RCC 7860 (cell line): Measurements from ENCODE around the gene EGFR.
"Not testable (repeated sequence)": the region's sequence is repeated elsewhere in the genome, so short reads cannot be mapped to it uniquely, and the experiment has no call there.

Experiments
- DNase-seq: peaks from one replicate; pipeline ENCODE4 v3.0.0-alpha.2; 2015; ENCODE audit warnings: low spot score
- FAIRE-seq: peaks from 2 replicates; lab custom pipeline; 2012; peaks lifted over from hg19 to GRCh38; lab: Jason Lieb, UNC

EGFR gene

GRCh38 chr7:55160539-55160938 is 141.7 kb downstream of the EGFR start:
- DNase-seq (no peak), FAIRE-seq (no peak)

GRCh38 chr7:55161154-55161687 is 142.4 kb downstream of the EGFR start:
- FAIRE-seq (no peak), DNase-seq (no peak)

GRCh38 chr7:55162476-55162875 is 143.7 kb downstream of the EGFR start:
- FAIRE-seq (no peak), DNase-seq (no peak)

DNA sequence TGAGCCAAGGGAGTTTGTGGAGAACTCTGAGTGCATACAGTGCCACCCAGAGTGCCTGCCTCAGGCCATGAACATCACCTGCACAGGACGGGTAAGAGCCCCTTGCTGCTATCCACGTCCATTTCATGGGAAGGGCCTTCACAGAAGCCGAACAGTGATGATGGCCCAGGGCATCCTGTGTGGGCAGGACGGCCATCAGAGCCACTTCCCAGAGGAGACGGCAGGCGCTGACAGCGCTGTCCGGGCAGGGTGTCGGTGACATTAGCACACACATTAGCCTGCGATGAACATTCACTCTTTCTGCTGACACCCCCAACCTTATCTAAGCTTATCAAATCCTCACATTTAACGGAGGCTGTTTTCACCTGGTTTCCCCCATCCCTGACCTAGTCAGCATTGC is 144.9 kb downstream of the EGFR start:
- DNase-seq, result no peak
- FAIRE-seq, result no peak

- no peak for DNase-seq
- FAIRE-seq, result no peak
Measured at GRCh38 chr7:55164527-55164926, 145.7 kb downstream of the EGFR start.

DNA sequence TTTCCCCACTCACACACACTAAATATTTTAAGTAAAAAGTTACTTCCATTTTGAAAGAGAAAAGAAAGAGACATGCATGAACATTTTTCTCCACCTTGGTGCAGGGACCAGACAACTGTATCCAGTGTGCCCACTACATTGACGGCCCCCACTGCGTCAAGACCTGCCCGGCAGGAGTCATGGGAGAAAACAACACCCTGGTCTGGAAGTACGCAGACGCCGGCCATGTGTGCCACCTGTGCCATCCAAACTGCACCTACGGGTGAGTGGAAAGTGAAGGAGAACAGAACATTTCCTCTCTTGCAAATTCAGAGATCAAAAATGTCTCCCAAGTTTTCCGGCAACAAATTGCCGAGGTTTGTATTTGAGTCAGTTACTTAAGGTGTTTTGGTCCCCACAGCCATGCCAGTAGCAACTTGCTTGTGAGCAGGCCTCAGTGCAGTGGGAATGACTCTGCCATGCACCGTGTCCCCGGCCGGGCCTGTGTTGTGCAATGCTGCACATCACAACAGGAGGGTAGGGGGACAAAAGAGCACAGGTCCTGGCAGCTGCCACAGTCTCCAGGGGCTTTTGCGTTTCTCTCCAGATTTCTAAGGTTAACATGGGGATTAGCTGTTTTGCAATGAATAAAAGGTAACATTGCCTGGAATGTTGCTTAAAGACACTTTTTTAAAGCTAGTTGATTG is 146.5 kb downstream of the EGFR start:
- no peak for FAIRE-seq
- no peak for DNase-seq

DNA sequence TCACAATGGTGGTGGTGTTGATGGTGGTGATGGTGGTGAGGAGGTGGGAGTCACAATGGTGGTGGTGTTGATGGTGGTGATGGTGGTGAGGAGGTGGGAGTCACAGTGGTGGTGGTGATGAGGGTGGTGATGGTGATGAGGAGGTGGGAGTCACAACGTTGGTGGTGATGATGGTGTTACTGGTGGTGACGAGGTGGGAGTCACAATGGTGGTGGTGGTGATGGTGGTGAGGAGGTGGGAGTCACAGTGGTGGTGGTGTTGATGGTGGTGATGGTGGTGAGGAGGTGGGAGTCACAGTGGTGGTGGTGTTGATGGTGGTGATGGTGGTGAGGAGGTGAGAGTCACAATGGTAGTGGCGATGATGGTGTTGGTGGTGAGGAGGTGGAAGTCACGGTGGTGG is 148.5 kb downstream of the EGFR start:
- FAIRE-seq, DNase-seq: not testable (repeated sequence)

- FAIRE-seq (no peak), DNase-seq (no peak)
Measured at GRCh38 chr7:55170335-55171069, 151.7 kb downstream of the EGFR start.

DNA sequence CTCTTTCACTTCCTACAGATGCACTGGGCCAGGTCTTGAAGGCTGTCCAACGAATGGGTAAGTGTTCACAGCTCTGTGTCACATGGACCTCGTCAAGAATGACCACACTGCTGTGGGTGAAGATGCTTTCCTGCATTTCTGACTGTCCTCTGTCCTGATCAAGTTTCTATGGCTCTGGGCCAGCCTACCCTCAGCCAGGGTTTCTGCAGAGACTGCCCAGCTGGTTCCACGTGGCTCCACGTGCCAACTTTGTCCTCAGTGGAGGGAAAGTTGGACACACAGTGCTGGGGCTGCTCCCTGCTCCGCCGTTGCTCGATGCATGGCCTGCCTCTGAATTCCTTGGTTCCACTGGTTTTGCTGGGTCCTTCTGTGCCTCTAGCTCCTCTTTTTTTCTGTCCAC is 152.3 kb downstream of the EGFR start:
- DNase-seq (no peak), FAIRE-seq (no peak)

- DNase-seq, result no peak
- FAIRE-seq, result no peak
Measured at GRCh38 chr7:55172161-55172560, 153.3 kb downstream of the EGFR start.

DNA sequence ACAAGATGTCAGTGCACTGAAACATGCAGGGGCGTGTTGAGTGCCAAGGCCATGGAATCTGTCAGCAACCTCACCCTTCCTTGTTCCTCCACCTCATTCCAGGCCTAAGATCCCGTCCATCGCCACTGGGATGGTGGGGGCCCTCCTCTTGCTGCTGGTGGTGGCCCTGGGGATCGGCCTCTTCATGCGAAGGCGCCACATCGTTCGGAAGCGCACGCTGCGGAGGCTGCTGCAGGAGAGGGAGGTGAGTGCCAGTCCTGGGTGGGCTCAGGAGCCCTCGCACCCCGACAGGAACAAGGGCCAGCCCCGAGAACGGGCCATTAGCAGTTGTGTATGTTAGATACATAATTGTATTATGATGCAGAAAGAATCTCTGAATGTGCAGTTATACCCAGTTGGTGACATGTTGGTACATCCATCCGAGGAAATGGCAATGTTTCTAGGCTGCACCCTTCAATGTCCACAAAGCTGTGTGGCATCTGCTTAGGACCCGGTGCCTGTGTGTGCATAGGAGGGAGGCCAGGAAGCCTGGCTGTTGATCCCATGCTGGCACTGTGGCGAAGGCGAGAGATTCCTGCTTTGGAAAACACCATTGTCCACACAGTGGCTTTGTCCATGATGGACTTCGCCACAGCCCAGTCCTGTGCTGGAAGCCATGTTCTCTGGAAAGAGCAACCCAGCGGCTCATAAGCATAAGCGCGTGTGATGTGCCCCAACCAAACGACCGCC is 154.2 kb downstream of the EGFR start:
- no peak for FAIRE-seq
- DNase-seq, result no peak

DNA sequence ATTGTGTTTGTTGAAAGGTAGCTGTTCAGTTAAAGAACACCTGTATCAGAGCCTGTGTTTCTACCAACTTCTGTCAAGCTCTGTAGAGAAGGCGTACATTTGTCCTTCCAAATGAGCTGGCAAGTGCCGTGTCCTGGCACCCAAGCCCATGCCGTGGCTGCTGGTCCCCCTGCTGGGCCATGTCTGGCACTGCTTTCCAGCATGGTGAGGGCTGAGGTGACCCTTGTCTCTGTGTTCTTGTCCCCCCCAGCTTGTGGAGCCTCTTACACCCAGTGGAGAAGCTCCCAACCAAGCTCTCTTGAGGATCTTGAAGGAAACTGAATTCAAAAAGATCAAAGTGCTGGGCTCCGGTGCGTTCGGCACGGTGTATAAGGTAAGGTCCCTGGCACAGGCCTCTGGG is 154.9 kb downstream of the EGFR start:
- DNase-seq (no peak), FAIRE-seq (no peak)

DNA sequence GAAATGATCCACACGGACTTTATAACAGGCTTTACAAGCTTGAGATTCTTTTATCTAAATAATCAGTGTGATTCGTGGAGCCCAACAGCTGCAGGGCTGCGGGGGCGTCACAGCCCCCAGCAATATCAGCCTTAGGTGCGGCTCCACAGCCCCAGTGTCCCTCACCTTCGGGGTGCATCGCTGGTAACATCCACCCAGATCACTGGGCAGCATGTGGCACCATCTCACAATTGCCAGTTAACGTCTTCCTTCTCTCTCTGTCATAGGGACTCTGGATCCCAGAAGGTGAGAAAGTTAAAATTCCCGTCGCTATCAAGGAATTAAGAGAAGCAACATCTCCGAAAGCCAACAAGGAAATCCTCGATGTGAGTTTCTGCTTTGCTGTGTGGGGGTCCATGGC is 155.6 kb downstream of the EGFR start:
- DNase-seq (no peak), FAIRE-seq (no peak)

DNA sequence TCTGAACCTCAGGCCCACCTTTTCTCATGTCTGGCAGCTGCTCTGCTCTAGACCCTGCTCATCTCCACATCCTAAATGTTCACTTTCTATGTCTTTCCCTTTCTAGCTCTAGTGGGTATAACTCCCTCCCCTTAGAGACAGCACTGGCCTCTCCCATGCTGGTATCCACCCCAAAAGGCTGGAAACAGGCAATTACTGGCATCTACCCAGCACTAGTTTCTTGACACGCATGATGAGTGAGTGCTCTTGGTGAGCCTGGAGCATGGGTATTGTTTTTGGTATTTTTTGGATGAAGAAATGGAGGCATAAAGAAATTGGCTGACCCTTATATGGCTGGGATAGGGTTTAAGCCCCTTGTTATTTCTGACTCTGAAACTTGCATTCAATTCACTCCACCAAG is 156.0 kb downstream of the EGFR start:
- FAIRE-seq (no peak), DNase-seq (no peak)

GRCh38 chr7:55177068-55177530 is 158.3 kb downstream of the EGFR start:
- FAIRE-seq, result peak; percentile 96
- peak; percentile 89 for DNase-seq

GRCh38 chr7:55177589-55178261 is 158.9 kb downstream of the EGFR start:
- DNase-seq, result no peak
- no peak for FAIRE-seq

GRCh38 chr7:55178292-55178862 is 159.6 kb downstream of the EGFR start:
- DNase-seq, result no peak
- no peak for FAIRE-seq

DNA sequence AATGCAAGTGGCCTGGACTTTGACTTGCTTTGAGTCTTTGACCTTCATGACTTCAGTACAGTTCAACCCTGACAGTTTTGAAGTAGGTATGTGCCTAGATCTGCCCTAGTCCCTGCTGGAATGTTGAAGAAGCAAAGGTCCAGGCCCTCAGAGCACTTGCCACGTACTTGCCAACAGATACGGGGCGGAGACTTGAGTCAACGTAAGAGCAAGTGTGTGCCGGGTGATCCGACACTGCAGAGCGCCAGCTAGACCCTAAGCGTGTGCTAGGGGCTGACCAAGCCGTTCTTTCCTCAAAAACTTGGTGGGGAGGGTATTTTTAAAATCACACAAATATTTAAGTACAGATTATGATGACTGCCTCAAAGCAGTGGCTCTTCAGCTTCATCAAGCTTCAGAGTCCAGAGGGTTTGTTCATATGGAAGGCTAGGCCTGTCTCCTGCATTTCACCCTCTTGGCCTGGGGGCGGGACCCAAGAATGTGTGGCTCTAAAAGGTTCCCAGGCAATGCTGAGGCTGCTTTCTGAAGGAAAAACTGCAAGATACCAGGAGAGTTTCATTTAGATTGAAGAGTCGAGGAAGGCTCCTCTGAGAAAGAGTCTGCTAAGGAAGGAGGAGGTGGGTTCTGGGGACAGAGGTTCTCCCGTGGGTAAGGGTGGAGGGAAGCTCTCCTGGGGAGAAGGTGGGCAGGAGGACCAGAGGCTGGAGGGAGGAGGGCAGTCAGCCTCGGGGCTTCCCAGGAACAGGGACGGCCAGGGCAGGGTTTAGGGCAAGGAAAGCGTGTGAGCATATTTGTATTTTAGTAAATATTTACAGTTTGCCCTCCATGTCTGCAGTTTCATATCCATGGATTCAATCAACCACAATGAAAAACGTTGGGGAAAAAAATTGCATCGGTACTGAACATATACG is 160.3 kb downstream of the EGFR start:
- no peak for FAIRE-seq
- no peak for DNase-seq

- FAIRE-seq, result no peak
- no peak for DNase-seq
Measured at GRCh38 chr7:55179931-55180682, 161.3 kb downstream of the EGFR start.
